ENCODE measurements around the gene TBC1D32.
"Not testable (repeated sequence)": the region's sequence is repeated elsewhere in the genome, so short reads cannot be mapped to it uniquely, and the experiment has no call there.

Gene TBC1D32

DNA sequence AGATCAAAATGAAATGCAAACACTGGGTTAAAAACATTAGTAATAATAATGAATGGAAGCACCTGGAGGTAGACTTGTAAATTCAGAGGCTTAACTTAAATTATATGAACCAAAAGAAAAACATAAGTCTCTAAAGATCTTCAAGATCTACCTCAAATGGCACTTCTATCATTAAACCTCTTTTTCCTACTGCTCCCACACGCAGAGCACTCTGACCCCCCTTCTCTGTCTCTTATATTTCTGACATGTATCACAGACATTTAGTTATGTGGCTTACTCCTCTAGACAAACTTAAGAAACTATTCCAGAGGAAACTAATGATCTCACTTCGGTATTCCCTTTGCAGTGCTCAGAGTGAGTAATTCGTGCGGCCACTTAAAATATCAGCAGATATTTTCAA is 1.1 kb downstream of the TBC1D32 start:
- DNase-seq (ENCODE audit: low read depth, low spot score), result no peak

GRCh38 chr6:121330516-121330915 is 3.8 kb downstream of the TBC1D32 start:
- DNase-seq (ENCODE audit: low read depth, low spot score), result no peak

- DNase-seq (ENCODE audit: low read depth, low spot score), result no peak
These were observed 13.0 kb downstream of the TBC1D32 start for GRCh38 chr6:121321282-121321681.

- no peak for DNase-seq (ENCODE audit: low read depth, low spot score)
These were observed 14.7 kb downstream of the TBC1D32 start for GRCh38 chr6:121319603-121320002.

- no peak for DNase-seq (ENCODE audit: low read depth, low spot score)
These were observed 15.1 kb downstream of the TBC1D32 start for GRCh38 chr6:121319112-121319553.

GRCh38 chr6:121314381-121315112 is 19.7 kb downstream of the TBC1D32 start:
- no peak for DNase-seq (ENCODE audit: low read depth, low spot score)

- DNase-seq (ENCODE audit: low read depth, low spot score), result not testable (repeated sequence)
These were observed 22.5 kb downstream of the TBC1D32 start for GRCh38 chr6:121311814-121312213.

DNA sequence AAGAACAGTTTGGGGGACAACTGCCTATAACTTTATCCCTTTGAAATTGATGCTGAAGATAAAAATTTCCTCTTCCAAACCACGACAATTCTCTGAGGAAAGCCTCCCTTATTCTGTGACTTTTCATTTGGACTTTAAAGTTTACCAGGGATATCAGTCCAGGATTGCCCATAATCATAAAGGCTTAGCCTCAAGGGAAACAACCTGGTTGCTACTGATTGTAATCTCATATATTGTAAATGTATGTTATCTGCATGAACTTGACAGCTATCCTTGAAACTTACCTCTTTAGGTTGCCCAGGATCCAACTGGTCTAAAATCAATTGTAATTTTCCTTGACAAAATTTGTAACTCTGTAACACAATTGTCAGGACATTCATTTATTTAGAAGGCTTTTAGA is 23.8 kb downstream of the TBC1D32 start:
- DNase-seq (ENCODE audit: low read depth, low spot score), result no peak

DNA sequence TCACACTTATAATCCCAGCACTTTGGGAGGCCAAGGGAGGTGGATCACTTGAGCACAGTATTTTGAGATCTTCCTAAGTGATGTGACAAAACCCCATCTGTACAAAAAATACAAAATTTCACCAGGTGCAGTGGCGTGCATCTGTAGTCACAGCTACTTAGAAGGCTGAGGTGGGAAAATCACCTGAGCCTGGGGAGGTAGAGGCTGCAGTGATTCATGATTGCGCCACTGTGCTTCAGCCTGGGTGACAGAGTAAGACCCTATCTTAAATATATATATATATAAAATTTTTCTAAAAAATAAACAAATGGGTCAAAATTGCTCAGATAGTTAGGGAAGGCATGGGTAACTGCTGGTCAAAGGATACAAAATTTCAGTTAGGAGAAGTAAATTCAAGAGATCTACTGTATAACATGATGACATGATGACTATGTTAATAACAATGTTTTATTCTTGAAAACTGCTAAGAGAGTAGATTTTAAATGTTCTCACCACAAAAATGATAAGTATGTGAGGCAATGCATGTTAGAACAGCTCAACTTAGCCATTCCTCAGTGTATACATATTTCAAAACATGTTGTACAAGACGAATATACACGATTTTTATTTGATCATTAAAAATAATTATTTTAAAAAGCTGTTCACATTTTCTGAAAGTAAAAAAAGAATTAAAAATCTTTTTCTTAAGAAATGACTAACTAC is 24.4 kb downstream of the TBC1D32 start:
- no peak for DNase-seq (ENCODE audit: low read depth, low spot score)

GRCh38 chr6:121305957-121306607 is 28.2 kb downstream of the TBC1D32 start:
- DNase-seq (ENCODE audit: low read depth, low spot score), result no peak

DNA sequence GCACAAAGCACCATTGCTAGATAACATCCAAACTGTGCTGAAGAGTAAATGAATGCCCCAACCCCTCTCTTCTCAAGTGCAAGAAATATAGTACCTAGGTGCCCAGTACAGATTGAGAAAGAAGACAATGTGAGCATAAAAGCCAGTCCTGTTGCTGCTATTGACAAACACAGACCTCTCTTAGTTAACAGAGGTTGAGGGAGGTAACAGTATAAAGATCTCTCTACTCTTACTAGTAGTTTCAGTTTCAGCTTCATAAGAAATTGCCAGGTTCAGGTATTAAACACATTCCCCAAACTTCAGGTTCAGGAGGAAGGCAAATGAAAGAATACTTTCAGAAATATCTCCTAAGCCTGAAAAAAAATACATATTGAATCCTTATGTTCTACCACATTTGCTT is 31.4 kb downstream of the TBC1D32 start:
- DNase-seq (ENCODE audit: low read depth, low spot score), result no peak

DNA sequence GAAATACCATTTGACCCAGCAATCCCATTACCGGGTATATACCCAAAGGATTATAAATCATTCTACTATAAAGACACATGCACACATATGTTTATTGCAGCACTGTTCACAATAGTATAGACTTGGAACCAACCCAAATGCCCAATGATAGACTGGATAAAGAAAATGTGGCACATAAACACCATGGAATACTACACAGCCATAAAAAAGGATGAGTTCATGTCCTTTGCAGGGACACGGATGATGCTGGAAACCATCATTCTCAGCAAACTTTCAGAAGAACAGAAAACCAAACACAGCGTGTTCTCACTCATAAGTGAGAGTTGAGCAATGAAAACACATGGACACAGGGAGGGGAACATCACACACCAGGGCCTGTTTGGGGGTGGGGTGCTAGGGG is 33.1 kb downstream of the TBC1D32 start:
- DNase-seq (ENCODE audit: low read depth, low spot score), result not testable (repeated sequence)

- no peak for DNase-seq (ENCODE audit: low read depth, low spot score)
These were observed 36.6 kb downstream of the TBC1D32 start for GRCh38 chr6:121297694-121298093.

- no peak for DNase-seq (ENCODE audit: low read depth, low spot score)
These were observed 49.2 kb downstream of the TBC1D32 start for GRCh38 chr6:121285041-121285440.

DNA sequence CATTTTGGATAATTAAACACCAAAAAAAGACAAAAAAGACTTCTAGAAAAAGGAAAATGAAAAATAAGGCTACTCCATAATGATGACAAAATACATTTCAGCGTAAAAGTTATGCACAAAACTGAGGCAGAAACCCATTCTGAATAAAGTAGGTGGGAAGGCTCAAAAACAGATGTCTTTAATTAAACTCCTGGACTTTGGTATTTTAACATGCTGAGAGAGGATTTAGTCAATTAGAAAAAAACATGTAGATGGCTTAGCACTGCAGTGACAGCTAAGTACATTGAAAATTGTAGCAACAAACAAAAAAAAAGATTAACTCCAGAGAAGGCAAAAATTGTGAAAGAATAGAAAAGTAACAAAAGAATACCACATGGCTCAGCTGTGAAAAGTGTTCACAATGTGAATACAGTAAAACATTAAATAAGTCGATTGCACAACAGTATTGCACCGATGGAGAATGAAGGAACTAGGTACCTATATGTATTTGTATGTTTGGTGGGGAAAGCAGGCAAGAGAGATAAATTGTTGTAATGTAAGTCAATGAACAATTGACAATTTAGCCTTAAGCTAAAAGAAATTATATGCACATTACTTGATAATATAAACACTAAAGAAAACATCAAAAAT is 59.5 kb downstream of the TBC1D32 start:
- no peak for DNase-seq (ENCODE audit: low read depth, low spot score)

GRCh38 chr6:121263742-121264141 is 70.5 kb downstream of the TBC1D32 start:
- no peak for DNase-seq (ENCODE audit: low read depth, low spot score)

DNA sequence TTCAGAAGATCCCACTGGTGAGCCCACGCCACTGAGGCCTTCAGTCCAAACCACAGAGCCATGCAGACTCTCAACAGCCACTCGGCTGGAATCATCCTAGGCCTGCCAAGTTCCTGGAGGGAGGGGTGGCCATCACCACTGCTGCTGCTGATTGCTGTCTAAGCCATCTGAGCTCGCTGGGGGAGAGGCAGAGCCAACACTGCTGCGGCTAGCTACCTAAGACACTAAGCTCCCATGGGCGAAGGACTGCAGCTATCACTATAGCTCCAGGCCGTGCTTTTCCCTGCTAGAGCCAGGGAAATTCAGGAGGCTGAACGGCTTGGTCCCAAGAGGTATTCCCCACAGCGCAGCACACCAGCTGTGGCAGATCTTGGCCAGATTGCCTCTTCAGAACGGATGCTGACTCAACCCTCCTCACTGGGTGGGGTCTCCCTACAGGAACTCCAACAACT is 73.6 kb downstream of the TBC1D32 start:
- peak; percentile 32 for DNase-seq (ENCODE audit: low read depth, low spot score)

DNA sequence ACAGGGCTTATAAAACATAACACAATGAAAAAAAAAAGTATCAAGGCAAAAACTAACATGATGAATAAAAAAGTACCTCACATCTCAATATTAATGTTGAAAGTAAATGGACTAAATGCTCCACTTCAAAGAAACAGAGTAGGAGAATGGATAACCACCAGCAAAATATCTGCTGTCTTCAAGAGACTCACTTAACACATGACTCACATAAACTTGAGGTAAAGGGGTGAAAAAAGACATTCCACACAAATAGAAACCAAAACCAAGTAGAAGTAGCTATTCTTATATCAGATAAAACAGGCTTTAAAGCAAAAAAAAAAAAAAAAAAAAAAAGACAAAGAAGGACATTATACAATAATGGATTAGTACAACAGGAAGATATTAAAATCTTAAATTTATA is 86.9 kb downstream of the TBC1D32 start:
- no peak for DNase-seq (ENCODE audit: low read depth, low spot score)

DNA sequence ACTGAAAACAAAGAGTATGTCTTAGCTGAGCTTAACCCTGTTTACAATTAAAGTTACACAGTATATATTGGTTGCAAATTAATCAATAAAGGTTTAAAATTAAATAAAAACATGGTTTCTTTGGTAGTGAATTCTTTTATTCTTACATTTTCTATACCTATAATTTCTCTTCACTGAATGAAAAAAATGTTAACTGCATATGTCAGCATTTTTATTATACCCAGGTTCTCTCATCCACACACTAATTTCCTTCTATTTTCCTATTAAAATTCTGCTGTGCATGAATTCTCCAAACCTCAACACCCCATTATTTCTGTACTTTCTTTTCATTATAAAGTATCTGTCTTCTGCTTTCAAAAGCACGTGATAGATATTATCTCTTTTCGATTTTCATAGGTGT is 91.9 kb downstream of the TBC1D32 start:
- no peak for DNase-seq (ENCODE audit: low read depth, low spot score)

DNA sequence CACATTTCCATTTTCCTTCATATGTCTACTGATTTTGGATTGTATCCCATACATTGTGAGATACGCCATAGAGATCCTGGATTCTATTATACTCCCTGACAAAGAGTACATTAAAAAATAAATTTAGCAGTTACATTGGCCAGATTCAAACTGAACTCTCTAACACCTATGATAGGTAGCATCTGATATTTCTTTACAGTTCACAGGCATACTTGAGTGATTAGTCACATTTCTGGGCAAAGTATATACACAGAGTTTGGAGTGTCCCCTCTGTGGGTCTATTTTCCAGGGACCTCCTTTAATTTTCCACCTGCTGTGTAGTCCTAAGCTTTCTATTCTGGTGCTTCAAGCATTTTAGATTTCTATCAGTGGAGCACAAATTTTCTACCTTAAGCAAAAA is 96.4 kb downstream of the TBC1D32 start:
- no peak for DNase-seq (ENCODE audit: low read depth, low spot score)

- DNase-seq (ENCODE audit: low read depth, low spot score), result no peak
These were observed 97.3 kb downstream of the TBC1D32 start for GRCh38 chr6:121236984-121237383.

GRCh38 chr6:121235386-121235785 is 98.9 kb downstream of the TBC1D32 start:
- DNase-seq (ENCODE audit: low read depth, low spot score), result no peak

Data from brain pericyte (primary cell).